Raji (cell line): ENCODE data around the gene ENG.

Experiments
- POLR2A ChIP-seq: IDR thresholded peaks from 2 replicates; pipeline ENCODE4 v1.6.1; 2011; ENCODE audit warnings: low read depth, low read length, control low read depth; ENCODE audit not compliant: insufficient read depth

The ENG gene

DNA sequence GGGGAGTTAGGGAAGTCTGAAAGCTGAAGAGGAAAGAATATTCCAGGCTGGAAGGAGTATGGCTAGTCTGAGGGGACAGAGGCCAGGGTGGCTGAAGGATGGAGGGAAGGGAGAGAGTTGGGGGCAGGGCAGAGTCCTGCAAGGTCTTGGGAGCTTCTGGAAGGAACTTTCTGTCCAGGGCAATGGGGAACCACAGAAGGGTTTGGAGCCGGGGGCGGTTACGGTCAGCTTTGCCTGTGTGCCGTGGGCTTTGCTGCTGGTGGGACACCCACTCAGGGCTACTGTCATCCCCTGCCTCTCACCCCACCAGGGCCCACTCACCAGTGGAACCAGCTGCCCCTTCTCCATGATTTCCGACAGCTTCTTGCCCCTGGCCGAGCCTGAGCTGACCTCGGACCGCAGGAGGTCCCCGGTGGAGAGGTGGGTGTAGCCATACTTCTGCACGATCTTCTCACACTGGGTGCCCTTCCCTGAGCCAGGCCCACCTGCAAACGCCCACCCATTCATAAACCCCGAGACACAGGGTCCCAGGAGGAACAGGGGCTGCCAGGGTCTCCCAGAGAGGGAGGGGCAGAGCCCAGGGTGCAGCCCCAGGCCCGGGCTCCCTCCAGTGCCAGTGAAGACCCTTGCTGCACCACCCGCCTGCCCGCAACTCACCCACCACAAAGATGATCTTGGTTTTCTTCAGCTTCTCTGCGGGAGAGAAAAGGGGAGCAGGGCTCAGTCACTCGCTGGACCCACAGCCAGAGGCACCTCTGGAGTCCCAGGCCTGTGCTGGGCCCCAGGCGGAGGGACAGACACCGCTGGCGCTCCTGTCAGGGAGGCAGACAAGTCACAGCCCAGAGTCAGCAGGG is 18.1 kb upstream of the ENG start:
- no peak for TF ChIP-seq POLR2A

DNA sequence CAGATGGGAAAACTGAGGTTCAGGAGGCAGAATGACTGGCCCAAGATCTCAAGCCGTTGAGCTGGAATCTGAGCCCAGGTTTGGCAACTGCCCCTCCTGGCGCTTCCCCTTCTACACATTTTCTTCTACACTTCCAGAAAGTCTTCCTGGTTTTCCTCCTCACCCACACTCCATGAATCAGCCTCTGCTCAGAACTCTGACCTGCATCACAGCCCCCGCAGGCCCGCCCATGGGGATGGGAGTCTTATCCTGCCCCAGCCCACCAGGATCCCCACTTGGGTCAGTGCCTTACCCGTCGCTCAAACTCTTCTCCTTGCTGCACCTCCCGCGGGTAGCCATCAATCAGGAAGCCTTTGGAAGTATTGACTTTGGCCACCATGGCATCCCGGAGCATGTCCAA is 17.1 kb upstream of the ENG start:
- TF ChIP-seq POLR2A = no peak

DNA sequence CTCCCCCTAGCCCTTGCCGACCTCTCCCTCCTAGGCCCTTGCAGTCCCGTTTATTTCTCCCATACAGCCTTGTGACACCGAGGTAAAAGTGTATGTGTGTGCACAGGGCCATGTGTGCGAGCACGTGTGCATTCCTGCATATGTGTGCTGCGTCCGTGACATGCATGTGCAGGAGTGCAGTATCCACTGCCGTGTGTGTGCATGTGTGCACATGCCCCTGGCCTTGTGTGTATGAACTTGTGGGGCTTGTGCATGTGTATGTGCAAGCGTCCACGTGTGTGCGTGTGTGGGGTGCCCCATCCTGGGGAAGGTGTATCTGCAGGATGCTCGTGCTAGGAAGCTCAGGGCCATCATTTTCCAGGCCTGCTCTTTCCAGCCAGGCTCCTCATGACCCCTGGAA is 16.4 kb upstream of the ENG start:
- no peak for TF ChIP-seq POLR2A

DNA sequence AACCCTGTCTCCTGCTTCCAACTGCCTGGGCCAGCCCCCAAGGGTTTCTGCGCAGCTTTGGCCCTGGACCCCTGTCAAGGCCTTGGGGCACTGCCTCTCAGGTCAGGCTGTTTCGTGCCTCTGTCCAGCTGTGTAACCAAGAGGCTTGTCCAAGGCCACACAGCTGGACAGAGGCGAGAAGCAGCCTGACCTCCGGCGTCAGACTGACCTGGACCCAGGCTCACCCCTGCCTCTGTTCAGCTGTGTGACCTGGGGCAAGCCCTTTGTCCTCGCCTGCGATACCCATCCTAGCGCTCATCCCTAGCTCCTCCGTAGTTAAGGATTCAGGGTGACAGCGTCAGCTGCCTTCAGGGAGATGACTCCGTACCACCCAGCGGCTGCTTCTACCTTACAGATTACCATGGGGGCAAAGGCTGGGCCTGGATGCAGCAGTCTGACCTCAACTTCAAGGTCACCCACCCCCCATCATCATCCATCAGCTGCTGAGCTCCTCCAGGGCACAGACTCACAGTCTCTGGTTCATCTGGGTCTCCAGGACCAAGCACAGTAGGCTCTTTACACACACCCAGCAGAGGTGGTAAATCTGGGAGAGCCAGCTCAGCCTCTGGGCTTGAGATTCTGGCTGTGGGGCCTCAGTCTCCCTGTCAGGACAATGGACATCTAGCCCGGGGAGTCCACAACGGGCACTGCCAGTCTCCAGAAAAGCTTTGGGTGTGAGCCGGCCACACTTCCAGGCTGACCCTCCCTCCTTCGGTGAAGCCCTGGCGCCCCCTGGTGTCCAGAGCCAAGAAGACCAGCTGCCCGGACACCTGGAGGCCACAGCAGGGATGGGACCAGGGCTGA is 15.1 kb upstream of the ENG start:
- TF ChIP-seq POLR2A = no peak

DNA sequence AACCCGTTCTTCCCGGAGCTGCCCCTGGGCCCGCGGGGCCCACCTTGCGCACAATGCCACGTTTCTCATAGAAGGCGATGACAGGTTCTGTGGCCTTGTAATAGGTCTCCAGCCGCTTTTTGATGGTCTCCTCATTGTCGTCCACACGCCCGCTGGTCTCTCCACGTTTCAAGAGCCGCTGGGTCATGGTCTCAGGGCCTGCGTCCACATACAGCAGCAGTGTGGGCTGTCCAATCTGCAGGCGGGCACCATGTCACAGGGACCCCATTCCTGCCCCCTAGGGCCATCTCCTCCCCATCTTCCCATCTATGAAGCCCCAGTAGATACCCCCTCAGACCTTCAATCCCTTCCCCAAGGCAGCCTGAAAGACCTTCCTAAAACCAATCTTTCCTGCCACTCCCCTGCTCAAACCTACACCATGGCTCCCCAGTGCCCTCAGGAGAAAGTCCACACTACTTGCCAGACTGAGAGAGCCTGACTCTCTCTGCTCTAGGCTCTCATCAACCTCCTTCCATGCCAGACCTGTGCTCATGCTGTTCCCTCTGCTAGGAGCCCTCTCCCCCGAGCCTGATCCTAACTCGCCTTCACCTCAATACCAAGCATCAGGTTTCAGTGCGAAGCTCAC is 13.9 kb upstream of the ENG start:
- TF ChIP-seq POLR2A = no peak

DNA sequence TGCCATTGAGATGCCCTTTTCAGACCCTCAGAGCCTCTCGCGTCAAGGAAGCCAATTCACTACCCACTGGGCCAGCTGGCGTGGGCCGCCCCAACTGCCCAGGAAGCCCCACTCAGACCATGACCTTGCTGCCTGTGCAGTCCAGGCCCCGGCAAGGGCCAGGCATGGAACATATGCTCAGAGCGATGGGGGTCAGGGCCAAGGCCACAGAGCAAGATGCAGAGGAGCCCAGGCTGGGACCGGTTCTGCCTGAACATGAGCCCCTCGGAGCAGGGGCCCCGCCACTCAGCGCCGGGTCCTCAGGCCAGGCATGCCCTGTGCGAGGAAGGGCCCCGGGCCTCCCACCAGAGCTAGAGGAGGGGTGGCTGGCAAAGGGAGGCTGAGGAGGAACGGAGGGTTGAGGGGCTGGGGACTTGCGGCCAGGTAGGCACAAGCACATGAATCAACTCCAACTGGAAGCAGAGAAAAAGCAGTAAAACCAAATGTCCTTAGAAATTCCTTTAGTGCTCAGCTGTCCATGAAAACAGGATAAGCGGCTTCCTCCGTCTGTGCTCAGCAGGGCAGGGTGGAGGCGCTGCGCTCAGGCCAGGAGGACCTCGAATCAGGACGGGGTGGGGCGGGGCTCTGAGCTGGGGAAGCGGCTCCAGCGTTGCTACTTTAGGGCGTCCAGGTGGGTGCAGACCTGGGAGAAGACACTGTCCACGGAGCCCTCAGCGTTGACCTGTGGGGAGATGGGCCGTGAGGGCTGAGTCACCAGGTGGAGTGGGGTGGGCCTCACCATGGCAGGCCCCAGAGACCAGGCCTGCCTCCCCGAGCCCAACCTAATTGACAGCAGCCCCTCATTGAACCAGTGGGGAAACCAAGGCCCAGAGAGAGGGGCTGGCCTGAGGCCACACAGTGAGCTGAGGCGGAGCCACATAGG is 13.2 kb upstream of the ENG start:
- TF ChIP-seq POLR2A = no peak

DNA sequence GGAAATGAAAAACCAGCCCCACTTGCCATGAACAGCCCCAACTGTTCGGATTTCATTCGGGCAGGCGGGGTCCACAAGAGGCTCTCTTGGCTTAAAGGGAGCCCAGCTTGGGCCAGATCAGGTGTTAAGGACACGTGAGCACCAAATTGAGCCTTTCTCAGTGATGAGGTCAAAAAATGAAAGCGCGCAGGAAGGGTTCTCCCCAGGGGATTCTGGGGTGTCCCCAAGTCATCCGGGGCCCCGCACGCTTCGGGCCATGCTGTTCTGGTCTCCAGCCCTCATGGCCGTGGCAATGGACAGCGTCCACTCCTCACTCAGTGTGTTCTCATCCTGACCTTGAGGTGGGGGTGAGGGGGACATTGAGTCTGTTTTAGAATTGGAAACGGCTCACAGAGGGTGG is 12.1 kb upstream of the ENG start:
- TF ChIP-seq POLR2A = no peak

DNA sequence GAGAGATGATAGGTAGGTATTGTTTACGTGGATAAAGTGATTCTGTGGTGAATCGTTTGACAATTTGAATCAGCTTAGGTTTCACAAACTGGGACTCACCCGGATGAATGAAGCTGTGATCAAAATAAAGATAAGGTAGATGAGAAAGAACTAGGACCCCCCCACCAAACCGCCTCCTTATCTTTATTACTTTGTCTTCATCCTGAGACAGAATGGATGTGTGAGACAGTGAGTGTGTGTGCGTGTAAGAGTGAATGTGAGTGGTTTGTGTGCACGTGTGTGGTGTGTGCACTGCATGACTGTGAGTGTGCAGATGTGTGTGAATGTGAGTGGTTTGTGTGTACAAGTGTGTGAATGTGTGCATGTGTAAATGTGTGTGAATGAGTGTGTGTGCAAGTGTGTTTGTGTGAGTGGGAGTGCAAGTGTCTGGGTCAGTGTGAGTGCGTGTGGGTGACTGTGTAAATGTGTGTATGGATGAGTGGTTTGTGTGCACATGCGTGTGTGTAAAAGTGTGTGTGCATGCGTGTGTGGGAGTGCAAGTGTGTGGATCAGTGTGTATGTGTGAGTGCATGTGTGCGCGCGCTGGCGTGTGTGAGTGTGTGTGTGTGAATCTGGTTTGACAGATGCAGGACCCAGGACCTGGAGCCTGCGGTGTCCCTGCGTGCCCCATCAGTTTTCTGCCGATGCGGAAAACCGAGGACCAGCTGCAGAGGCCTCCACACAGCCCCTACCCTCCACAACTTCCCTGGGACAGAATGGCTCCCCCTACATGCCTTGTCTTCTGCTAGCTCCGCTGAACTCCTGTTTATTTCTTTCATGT is 11.4 kb upstream of the ENG start:
- no peak for TF ChIP-seq POLR2A

DNA sequence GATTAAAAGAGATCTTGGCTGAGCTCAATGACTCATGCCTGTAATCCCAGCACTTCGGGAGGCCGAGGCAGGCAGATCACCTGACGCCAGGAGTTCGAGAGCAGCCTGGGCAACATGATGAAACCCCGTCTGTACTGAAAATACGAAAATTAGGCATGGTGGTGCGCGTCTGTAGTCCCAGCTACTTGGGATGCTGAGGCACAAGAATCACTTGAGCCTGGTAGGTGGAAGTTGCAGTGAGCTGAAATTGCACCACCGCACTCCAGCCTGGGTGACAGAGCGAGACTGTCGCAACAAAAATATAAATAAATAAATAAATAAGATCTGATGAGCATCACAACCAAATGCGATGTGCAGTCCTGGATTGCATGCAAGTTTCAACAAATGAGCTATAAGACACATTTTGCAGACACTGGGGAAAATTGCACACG is 8.7 kb upstream of the ENG start:
- no peak for TF ChIP-seq POLR2A

DNA sequence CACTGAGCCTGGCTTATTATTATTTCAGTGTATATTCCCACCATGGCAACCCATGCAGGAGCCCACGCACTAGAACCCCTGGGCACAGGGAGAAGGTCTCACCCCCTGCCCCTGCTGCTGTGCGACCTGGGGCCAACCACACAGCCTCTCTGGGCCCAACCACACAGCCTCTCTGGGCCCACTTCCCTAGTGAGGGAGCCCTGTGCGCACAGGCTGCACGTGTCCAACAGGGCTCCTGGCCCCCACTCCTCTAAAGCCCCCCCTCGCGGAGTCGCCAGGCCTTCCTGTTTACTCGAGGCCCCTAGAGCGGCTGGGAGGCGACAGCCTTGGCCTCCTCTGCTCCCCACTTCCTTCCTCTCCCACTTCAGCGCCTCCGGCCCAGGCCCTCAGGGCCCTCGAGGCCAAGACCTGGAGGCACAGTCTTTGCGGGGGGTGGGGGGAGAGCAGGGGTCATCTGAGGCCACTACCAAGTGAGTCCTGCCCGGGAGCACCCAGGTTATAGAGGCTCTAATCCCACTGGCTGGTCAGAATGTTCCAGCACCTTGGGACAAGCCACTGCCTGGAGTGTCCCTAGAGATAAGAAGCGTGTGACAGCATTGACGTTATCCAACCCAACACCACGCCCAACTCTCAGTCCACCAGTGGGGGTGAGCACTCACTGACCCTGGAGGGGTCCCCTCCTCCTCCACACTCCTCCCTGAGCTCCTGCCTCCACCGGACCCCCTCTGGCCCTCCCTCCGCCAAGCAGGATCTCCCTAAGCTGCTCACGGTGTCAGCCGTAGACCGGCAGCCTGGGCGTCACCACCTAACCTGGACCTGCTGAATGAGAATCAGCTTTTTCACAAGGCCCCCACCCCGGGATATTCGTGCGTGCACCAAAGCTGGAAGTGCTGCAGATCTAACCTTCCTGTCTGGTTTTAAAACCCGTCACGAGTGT is 7.9 kb upstream of the ENG start:
- TF ChIP-seq POLR2A = no peak

DNA sequence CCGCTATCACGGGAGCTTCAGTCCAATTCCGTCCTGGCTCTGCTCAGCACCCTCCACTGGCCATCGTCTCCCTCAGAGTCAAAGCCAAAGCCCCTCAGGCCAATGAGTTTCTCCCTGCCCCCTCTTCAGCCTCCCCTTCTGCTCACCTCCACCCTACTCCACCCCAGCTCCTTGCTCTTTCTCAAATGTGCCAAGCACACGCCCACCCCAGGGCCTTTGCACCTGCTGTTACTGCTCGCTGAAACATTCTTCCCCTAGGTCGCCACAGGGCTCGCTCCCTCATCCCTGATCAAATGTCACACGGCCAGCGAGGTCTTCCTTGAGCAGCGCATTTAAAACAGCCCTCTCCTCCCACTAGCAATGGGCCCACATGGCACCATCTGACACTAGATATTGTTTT is 6.3 kb upstream of the ENG start:
- TF ChIP-seq POLR2A = no peak

DNA sequence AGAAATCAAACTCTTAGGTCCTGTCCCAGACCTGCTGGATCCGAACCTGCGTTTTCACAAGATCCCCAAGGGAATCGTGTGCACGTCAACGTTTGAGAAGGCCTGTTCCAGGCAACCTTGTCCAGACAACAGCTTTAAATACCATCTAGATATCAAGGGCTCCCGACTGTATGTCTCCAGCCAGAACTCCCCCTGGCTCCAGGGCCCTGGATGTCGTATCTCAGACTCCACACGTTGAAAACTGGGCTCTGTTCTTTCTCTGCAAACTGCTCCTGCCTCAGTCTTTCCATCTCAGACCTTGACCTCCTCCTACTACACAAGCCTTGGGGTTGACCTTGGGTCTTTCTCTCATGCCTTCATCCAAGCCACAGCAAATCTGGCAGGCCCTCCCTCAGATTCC is 5.8 kb upstream of the ENG start:
- no peak for TF ChIP-seq POLR2A

DNA sequence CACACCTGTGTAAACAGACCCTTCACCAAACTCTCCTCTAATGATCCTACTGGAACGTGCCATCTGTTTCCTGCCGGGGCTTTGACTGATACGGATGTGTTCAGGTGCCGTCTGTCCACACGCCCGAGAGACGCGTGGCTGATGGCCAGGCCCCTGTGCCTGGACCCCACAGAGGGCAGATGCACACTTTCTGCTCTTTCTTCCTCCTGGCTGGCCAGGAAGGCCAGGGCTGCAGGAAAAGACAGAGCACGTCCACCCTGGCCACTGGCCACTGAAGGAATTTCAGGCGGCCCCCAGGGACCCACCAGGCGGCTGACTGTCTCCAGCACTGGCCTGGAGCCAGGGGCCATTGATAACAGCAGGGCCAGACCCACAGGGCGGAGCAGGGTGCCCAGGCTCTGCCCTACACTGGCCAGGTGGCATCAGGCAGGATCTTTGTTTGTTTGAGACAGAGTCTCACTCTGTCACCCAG is 3.6 kb upstream of the ENG start:
- TF ChIP-seq POLR2A = no peak

DNA sequence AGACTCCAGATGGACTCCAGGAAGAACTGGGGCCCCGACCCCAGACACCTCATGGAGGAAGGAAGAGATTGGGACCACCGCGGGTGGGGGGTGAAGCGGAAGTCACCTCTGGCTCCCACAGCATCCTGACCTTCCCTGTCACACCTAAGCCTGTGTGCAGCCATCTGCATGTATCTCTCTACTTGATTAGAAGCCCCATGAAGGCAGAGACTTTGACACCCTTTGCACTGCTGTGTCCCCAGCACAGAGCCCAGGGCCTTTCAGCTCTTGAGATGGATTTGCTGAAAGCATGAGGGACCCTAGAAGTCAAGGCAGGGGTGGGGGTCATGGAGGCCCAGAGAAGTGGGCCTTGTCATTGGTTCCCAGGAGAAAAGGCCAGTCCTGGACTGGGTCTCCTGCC is 2.8 kb upstream of the ENG start:
- TF ChIP-seq POLR2A = no peak
